ENCODE measurements around the gene CWF19L2.

The CWF19L2 gene

DNA sequence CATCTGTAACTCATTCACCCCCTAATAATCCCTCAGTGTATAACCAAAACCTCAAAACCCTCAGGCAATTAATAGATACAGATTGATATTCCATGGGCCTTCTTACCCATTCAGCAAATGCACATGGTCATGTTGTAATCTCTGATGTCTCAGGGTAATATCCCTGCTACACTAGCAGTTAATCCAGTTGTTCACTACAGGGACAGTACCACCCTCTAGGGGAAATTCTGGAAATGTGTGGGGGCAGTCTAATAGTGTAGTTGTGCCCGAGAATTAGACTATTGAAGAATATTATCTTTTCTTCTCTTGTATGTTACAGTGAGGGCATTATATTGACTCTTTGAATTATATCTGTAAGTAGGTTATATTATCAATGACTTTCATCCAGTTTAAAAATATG is 175.4 kb downstream of the CWF19L2 start:
- no peak for DNase-seq
